ENCODE data around the gene KLF4. TPM values are rescaled to one million over a fixed set of nuclear protein-coding genes. Genes with fewer than 3 reads are reported as not detected.

The KLF4 gene
- total RNA-seq, 1 experiment from 2014 or later, result 5.9 TPM

GRCh38 chr9:107513464-107514100, 24.0 kb upstream of the KLF4 start (continued):
- no peak for TF ChIP-seq PRDM15 (CRISPR knock-in tag; IDR thresholded peaks at IDR 0.05)
- TF ChIP-seq ZBTB21 (CRISPR knock-in tag; IDR thresholded peaks at IDR 0.05; ENCODE audit: borderline replicate concordance), result no peak
- TF ChIP-seq TEAD4 (CRISPR knock-in tag; IDR thresholded peaks at IDR 0.05), result no peak
- TF ChIP-seq SP1 (CRISPR knock-in tag; conservative IDR thresholded peaks at IDR 0.05), result no peak
- no peak for TF ChIP-seq EMX1 (CRISPR knock-in tag; IDR thresholded peaks at IDR 0.05)
- TF ChIP-seq ZNF121 (CRISPR knock-in tag; IDR thresholded peaks at IDR 0.05), result no peak

- Mint-ChIP-seq H3K36me3 (no peaks in the 10 kb centered on the region), H3K27me3 (ENCODE audit: low read depth) (no peaks in the 10 kb centered on the region), H3K9me3 (no peaks in the 10 kb centered on the region), H3K27ac (no peak overlapping the region), H3K4me3 (no peak overlapping the region), H3K4me1 (no peaks in the 10 kb centered on the region)
- TF ChIP-seq ZBTB21 (CRISPR knock-in tag; IDR thresholded peaks at IDR 0.05; ENCODE audit: borderline replicate concordance) (no peak), GABPB1 (CRISPR knock-in tag; IDR thresholded peaks at IDR 0.05) (peak; percentile 49; the same call in 1 of the 2 replicates), ZNF512 (CRISPR knock-in tag; IDR thresholded peaks at IDR 0.05; ENCODE audit: borderline replicate concordance) (no peak)
- ATAC-seq, result no peak
- ChIA-PET CTCF (no interaction called here), POLR2A (no interaction called here)
- DNase-seq (ENCODE audit: low spot score), result no peak
These were observed 15.3 kb upstream of the KLF4 start for GRCh38 chr9:107504585-107505455.

GRCh38 chr9:107502464-107502863, 12.9 kb upstream of the KLF4 start:
- Mint-ChIP-seq H3K9me3 (no peaks in the 10 kb centered on the region), H3K27ac (no peak overlapping the region), H3K4me1 (peaks cover 10% of the 10 kb centered on the region), H3K27me3 (ENCODE audit: low read depth) (no peaks in the 10 kb centered on the region), H3K36me3 (no peaks in the 10 kb centered on the region), H3K4me3 (no peak overlapping the region)
- DNase-seq (ENCODE audit: low spot score) (no peak), ATAC-seq (no peak)
- ChIA-PET CTCF (no interaction called here), POLR2A (no interaction called here)
- no peak for TF ChIP-seq NFE2L1 (CRISPR knock-in tag; IDR thresholded peaks at IDR 0.05)
- TF ChIP-seq ZNF512 (CRISPR knock-in tag; IDR thresholded peaks at IDR 0.05; ENCODE audit: borderline replicate concordance), result no peak
- TF ChIP-seq E2F1 (CRISPR knock-in tag; IDR thresholded peaks at IDR 0.05), result no peak
- no peak for TF ChIP-seq ARID4B (CRISPR knock-in tag; IDR thresholded peaks at IDR 0.05; ENCODE audit: borderline replicate concordance)
- TF ChIP-seq RELA (CRISPR knock-in tag; IDR thresholded peaks at IDR 0.05; ENCODE audit: borderline replicate concordance), result no peak
- TF ChIP-seq MLX (CRISPR knock-in tag; IDR thresholded peaks at IDR 0.05), result no peak
- TF ChIP-seq PREB (CRISPR knock-in tag; IDR thresholded peaks at IDR 0.05; ENCODE audit: borderline replicate concordance), result no peak
- no peak for TF ChIP-seq ZNF219 (CRISPR knock-in tag; IDR thresholded peaks at IDR 0.05; ENCODE audit: borderline replicate concordance)
